K562 (cell line): ENCODE data around the gene TULP4. TPM values are rescaled to one million over a fixed set of nuclear protein-coding genes. Genes with fewer than 3 reads are reported as not detected.

Source experiments
- BCL6 ChIP-seq: fragments of 250-450 bp; sonication (Bioruptor Pico); IDR thresholded peaks from 2 replicates; pipeline ENCODE4 v1.4.0; 2020
- CCAR2 ChIP-seq: fragments of 200-400 bp; formaldehyde crosslinking; IDR thresholded peaks from 2 replicates; pipeline ENCODE4 v1.6.1; 2017; ENCODE audit warnings: mild to moderate bottlenecking, low read depth, low read length
- DNMT1 ChIP-seq: fragments of 450-650 bp; IDR thresholded peaks from 2 replicates; pipeline ENCODE4 v1.6.1; 2016; ENCODE audit warnings: antibody characterized with exemption, mild to moderate bottlenecking
- HLTF ChIP-seq: fragments of 450-650 bp; IDR thresholded peaks from 2 replicates; pipeline ENCODE4 v1.6.1; 2016
- MECOM ChIP-seq: fragments of 250-450 bp; sonication (Bioruptor Pico); IDR thresholded peaks from 2 replicates; pipeline ENCODE4 v1.8.0; 2022; ENCODE audit warnings: inconsistent platforms
- NCOA4 ChIP-seq: fragments of 450-650 bp; IDR thresholded peaks from 2 replicates; pipeline ENCODE4 v1.6.1; 2018; ENCODE audit warnings: mild to moderate bottlenecking; ENCODE audit not compliant: partially characterized antibody
- PRDM10 ChIP-seq: fragments of 450-650 bp; IDR thresholded peaks from 2 replicates; pipeline ENCODE4 v1.6.1; 2018; ENCODE audit not compliant: partially characterized antibody
- RB1 ChIP-seq: fragments of 450-650 bp; IDR thresholded peaks from 2 replicates; pipeline ENCODE4 v1.6.1; 2017; ENCODE audit warnings: low read depth, mild to moderate bottlenecking
- RREB1 ChIP-seq: fragments of 250-450 bp; sonication (Bioruptor Pico); IDR thresholded peaks from 2 replicates; pipeline ENCODE4 v1.4.0; 2020
- STAG1 ChIP-seq: sonication (generic); formaldehyde crosslinking; IDR thresholded peaks from 2 replicates; pipeline ENCODE4 v1.5.0; 2020; ENCODE audit warnings: missing genetic modification reagents, borderline replicate concordance
- STAT5A ChIP-seq: IDR thresholded peaks from 2 replicates; pipeline ENCODE4 v1.6.1; 2012; ENCODE audit warnings: low read length, inconsistent platforms, borderline replicate concordance
- TCF3 ChIP-seq: sonication (generic); formaldehyde crosslinking; IDR thresholded peaks from 2 replicates; pipeline ENCODE4 v1.4.0; 2020; ENCODE audit warnings: mild to moderate bottlenecking, missing genetic modification reagents
- ZBTB2 ChIP-seq: fragments of 450-650 bp; IDR thresholded peaks from 2 replicates; pipeline ENCODE4 v1.6.1; 2016; ENCODE audit warnings: antibody characterized with exemption
- ZFPM2 ChIP-seq: fragments of 250-450 bp; sonication (Bioruptor Pico); IDR thresholded peaks from 2 replicates; pipeline ENCODE4 v1.5.1; 2022; ENCODE audit warnings: mild to moderate bottlenecking
- ZNF280A ChIP-seq: fragments of 450-650 bp; IDR thresholded peaks from 2 replicates; pipeline ENCODE4 v1.6.1; 2018; ENCODE audit warnings: mild to moderate bottlenecking, low read depth; ENCODE audit not compliant: partially characterized antibody
- ZNF384 ChIP-seq: IDR thresholded peaks from 2 replicates; pipeline ENCODE4 v1.6.1; 2012; ENCODE audit warnings: low read depth, low read length, improper control_type of control experiment
- polyA plus RNA-seq, 8 experiments: library from polyadenylated mRNA; depleted of rRNA in 4 of 8; stranded (reverse) in 5 of 8; unstranded in 3 of 8; fragments of >200 nt; fragmentation: Nextera tagmentation in 2 of 8; fragmentation: Illumina TruSeq in 1 of 8; extraction: Ambion mirVana in 2 of 8; extraction: Trizol in 1 of 8; gene quantifications; 2 replicates each; pipeline versions ENCODE4 v1.2.1 to v1.2.3, GENCODE V29; 2011 to 2014; ENCODE audit warnings: inconsistent platforms in 1 of 8, missing spikeins in 1 of 8
- total RNA-seq, 7 experiments: library from RNA; depleted of rRNA in 6 of 7; stranded (reverse); fragments of >200 nt in 6 of 7; fragmentation: Illumina TruSeq in 2 of 7; extraction: Trizol in 2 of 7; gene quantifications; 2 replicates each; pipeline versions ENCODE4 v1.2.1 to v1.2.3, GENCODE V29; 2011 to 2021; ENCODE audit warnings: low replicate concordance in 1 of 7

Gene TULP4
- total and polyA plus RNA-seq, 9 of the 15 experiments (the other 6 are each of a cell fraction or from before 2014, with no cell fraction given) = 1.2 to 50.4 (median 11.0) TPM

GRCh38 chr6:158536084-158536890 is 224.0 kb downstream of the TULP4 start (continued):
- TF ChIP-seq STAG1 (CRISPR knock-in tag) = peak; percentile 38
- no peak for TF ChIP-seq ZNF384
- peak; percentile 22; the same call in 1 of the 2 replicates for TF ChIP-seq ZBTB2
- TF ChIP-seq RREB1 (CRISPR knock-in tag) = peak; percentile 71; the same call in 1 of the 2 replicates
- no peak for TF ChIP-seq TCF3 (CRISPR knock-in tag)
- no peak for TF ChIP-seq HLTF
- TF ChIP-seq PRDM10 = no peak
- TF ChIP-seq ZNF280A = no peak
- TF ChIP-seq BCL6 = peak; percentile 41; the same call in 1 of the 2 replicates
- no peak for TF ChIP-seq ZFPM2 (CRISPR knock-in tag)
- TF ChIP-seq CCAR2 = no peak
- TF ChIP-seq NCOA4 = no peak
- no peak for TF ChIP-seq MECOM
- no peak for TF ChIP-seq DNMT1
- TF ChIP-seq STAT5A = no peak
- no peak; the same call in 1 of the 2 replicates for TF ChIP-seq RB1
